Mucosa of descending colon (tissue), 3 donors: ENCODE results near the gene JSRP1. TPM values are rescaled to one million over a fixed set of nuclear protein-coding genes. Genes with fewer than 3 reads are reported as not detected.

Experiments used
- ATAC-seq: fragments of 200-7000 bp; cut with Tn5 transposase; one replicate; pipeline ENCODE4 v1.9.1; 2020; ENCODE audit warnings: mild to moderate bottlenecking, moderate library complexity
- DNase-seq, 3 donors: peaks; one replicate each; pipeline ENCODE4 v3.0.0-alpha.2; 2020
- H3K36me3 ChIP-seq: fragments of 200-600 bp; one replicate; pipeline ENCODE4 v1.8.0; 2021; ENCODE audit warnings: low read depth, mild to moderate bottlenecking
- H3K4me1 ChIP-seq: fragments of 200-600 bp; one replicate; pipeline ENCODE4 v1.8.0; 2021; ENCODE audit warnings: low read depth, mild to moderate bottlenecking
- H3K4me3 ChIP-seq: fragments of 200-600 bp; one replicate; pipeline ENCODE4 v1.8.0; 2021; ENCODE audit warnings: mild to moderate bottlenecking
- H3K9me3 ChIP-seq: fragments of 200-600 bp; one replicate; pipeline ENCODE4 v1.8.0; 2021; ENCODE audit warnings: mild to moderate bottlenecking
- intact Hi-C, 2 donors: fragments of 100-400 bp; cut with DNase I in 1 of 2; cut with micrococcal nuclease in 1 of 2; formaldehyde crosslinking; loops; one replicate each; pipeline versions ENCODE4 v1.11.0 to v1.11.1; 2022; cut with DNase I, micrococcal nuclease
- total RNA-seq, 3 donors: library from RNA; stranded (reverse); fragmentation: NEBNext Ultra II Directional in 2 of 3; extraction: Animal tissue kit (Norgen Biotek cat#: 25700) in 2 of 3; gene quantifications; one replicate each; pipeline versions ENCODE4 v1.2.1 to v1.2.4, GENCODE V29; 2021 to 2023
- TF ChIP-seq, protein P1 (sequence below): fragments of 200-600 bp; IDR thresholded peaks from one replicate; pipeline ENCODE4 v1.8.0; 2022; ENCODE audit warnings: antibody characterized with exemption, mild to moderate bottlenecking
- donor health status: DM: no; HTN: no; CAD: no; lungs with moderate emphysema.
- donor health status: DM: no; HTN: no; CAD: no.
- donor health status: DM: no; HTN: yes; CAD: no.

Gene JSRP1
- total RNA-seq, 3 donors from 2014 or later: 0.38 to 2.4 (median 0.87) TPM

DNA sequence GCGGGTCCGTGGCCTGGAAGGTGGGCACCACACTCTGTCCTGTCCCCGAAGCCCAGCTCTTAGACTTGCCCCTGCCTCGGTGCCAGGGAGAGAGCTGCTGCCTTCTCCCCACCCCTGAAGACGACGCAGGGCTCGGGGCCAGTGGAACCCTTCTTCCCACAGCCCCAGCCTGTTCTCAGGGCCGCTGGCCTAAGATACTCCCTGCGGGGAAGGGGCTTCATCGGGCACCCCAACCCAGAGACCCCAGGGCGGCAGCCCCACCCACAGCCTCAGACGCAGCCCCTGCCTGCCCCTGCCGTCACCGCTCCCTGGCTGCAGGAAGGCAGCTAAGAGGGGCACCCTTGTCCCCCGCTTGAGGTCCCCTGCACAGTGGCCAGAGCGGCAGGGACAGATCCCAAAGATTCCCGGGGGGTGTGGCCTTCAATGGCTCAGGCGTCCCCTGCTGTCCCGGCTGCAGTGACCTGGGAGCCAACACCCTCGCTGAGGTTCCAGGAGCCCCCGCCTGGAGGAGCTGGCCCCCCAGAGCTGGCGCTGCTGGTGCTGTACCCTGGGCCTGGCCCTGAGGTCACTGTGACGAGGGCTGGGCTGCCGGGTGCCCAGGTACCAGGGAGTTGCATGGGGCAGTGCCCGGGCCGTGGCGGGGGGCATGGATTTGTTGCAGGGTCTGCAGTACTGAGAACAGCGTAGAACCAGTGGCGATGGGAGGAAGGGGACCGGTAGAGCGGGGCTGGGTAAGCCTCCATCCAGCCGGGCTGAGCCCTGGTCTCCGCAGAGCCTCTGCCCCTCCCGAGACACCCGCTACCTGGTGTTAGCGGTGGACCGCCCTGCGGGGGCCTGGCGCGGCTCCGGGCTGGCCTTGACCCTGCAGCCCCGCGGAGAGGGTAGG lies 6.1 kb downstream of the JSRP1 start:
- Histone ChIP-seq H3K4me1 (peaks cover 33% of the 10 kb centered on the region), H3K9me3 (no peaks in the 10 kb centered on the region), H3K4me3 (no peak overlapping the region), H3K36me3 (peaks cover 7% of the 10 kb centered on the region)
- ATAC-seq: peak; percentile 14
- intact Hi-C loops: no loop called here
- TF ChIP-seq, protein P1, sequence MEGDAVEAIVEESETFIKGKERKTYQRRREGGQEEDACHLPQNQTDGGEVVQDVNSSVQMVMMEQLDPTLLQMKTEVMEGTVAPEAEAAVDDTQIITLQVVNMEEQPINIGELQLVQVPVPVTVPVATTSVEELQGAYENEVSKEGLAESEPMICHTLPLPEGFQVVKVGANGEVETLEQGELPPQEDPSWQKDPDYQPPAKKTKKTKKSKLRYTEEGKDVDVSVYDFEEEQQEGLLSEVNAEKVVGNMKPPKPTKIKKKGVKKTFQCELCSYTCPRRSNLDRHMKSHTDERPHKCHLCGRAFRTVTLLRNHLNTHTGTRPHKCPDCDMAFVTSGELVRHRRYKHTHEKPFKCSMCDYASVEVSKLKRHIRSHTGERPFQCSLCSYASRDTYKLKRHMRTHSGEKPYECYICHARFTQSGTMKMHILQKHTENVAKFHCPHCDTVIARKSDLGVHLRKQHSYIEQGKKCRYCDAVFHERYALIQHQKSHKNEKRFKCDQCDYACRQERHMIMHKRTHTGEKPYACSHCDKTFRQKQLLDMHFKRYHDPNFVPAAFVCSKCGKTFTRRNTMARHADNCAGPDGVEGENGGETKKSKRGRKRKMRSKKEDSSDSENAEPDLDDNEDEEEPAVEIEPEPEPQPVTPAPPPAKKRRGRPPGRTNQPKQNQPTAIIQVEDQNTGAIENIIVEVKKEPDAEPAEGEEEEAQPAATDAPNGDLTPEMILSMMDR: no peak
- no peak for DNase-seq

DNA sequence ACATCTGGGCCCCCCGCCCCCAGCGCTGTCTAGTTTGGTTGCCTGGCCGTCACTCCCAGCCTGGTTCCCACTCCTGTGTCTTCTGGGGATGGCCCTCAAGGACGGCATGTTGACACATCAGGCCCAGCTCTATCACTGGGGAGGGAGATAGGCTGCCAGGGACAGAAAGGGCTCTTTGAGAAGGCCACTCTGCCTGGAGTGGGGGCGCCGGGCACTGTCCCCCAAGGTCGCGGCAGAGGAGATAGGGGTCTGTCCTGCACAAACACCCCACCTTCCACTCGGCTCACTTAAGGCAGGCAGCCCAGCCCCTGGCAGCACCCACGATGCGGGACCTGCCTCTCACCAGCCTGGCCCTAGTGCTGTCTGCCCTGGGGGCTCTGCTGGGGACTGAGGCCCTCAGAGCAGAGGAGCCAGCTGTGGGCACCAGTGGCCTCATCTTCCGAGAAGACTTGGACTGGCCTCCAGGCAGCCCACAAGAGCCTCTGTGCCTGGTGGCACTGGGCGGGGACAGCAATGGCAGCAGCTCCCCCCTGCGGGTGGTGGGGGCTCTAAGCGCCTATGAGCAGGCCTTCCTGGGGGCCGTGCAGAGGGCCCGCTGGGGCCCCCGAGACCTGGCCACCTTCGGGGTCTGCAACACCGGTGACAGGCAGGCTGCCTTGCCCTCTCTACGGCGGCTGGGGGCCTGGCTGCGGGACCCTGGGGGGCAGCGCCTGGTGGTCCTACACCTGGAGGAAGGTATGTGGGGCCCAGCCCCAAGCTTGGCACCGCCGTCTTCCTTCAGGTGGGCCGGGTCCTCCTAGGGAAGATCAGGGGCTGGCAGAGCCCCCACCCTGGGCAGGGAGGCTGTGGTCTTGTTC lies 7.0 kb downstream of the JSRP1 start, which contains the start of gene AMH:
Gene AMH, plus strand, starts transcription at position 314 of the 857 bp plus-strand sequence. Its CDS starts 10 bp downstream, at position 324.
- no peak within 1 kb of the TSS for H3K4me3 ChIP-seq
- intact Hi-C loops: no loop called here
- H3K4me1 ChIP-seq: peaks cover 33% of the 10 kb centered on the region
- TF ChIP-seq, protein P1: no peak
- no peak for DNase-seq
- ATAC-seq: no peak
- peaks cover 16% of the 10 kb centered on the region for H3K36me3 ChIP-seq
- no peaks in the 10 kb centered on the region for H3K9me3 ChIP-seq

DNA sequence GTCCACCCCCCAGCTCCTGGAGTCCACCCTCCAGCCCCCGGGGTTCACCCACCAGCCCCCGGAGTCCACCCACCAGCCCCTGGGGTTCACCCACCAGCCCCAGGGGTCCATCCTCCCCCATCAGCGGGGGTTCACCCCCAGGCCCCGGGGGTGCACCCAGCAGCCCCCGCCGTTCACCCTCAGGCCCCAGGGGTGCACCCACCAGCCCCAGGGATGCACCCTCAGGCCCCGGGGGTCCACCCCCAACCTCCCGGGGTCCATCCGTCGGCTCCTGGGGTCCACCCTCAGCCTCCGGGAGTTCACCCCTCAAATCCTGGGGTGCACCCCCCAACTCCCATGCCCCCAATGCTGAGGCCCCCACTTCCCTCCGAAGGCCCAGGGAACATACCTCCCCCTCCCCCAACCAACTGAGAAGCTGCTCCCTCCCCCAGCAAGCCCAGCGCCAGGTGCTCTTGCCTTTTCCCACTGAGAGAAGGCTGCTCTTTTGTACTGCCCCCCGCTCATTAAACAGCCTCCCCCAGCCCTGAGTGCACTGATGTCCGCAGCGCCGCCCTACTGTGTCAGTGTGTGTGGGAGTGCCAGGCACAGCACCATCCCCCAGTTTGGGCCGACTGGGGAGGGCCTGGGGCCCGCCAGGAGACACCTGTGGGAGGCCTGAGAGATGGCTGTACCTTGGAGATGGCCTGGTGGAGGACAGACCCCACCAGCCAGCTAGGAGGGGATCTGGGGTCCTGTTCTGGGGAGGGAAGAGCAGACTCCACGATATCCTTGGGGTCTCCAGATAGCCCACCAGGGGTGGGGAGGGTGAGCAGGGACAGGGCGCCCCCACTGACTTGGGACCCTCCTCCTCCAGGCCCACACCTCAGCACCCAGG lies 7.8 kb downstream of the JSRP1 start:
- ATAC-seq: no peak
- Histone ChIP-seq H3K4me3 (no peak overlapping the region), H3K9me3 (no peaks in the 10 kb centered on the region), H3K4me1 (peaks cover 36% of the 10 kb centered on the region), H3K36me3 (peaks cover 17% of the 10 kb centered on the region)
- no peak for DNase-seq
- intact Hi-C loops: no loop called here
- TF ChIP-seq, protein P1: no peak

DNA sequence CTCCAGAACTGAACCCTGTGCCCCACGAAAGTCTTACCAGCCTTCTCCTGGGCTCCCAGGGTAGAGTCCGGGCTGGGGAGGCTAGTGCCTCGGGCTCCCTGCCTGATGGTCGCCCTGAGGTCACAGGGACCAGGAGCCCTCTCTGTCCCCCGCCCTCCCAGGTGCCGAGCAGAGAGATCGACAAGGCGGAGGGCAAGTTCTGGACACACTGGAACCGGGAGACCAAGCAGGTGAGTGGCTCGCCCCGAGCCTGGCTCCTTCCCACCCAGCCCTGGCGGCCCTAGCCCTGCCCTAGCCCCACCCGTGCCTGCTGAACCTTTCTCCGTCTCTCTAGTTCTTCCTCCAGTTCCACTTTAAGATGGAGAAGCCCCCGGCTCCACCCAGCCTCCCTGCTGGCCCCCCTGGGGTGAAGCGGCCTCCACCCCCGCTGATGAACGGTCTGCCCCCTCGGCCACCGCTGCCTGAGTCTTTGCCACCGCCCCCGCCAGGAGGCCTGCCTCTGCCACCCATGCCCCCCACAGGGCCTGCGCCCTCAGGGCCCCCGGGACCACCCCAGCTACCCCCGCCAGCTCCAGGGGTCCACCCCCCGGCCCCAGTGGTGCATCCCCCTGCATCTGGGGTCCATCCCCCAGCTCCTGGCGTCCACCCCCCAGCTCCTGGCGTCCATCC lies 8.7 kb downstream of the JSRP1 start:
- peaks cover 29% of the 10 kb centered on the region for H3K4me1 ChIP-seq
- TF ChIP-seq, protein P1: no peak
- H3K4me3 ChIP-seq: no peak overlapping the region
- no peaks in the 10 kb centered on the region for H3K9me3 ChIP-seq
- peaks cover 17% of the 10 kb centered on the region for H3K36me3 ChIP-seq
- DNase-seq (no peak), ATAC-seq (no peak)
- intact Hi-C loops: no loop called here
